Aorta (tissue), 5 donors: Measurements from ENCODE around the gene SDC3. TPM values are rescaled to one million over a fixed set of nuclear protein-coding genes. Genes with fewer than 3 reads are reported as not detected.

Source experiments
- ATAC-seq: fragments of 200-7000 bp; cut with Tn5 transposase; one replicate; pipeline ENCODE4 v1.9.1; 2022; ENCODE audit warnings: moderate library complexity; ENCODE audit not compliant: low FRiP score
- DNase-seq, 2 donors: peaks; one replicate each; pipeline ENCODE4 v3.0.0-alpha.2; 2020
- H3K27ac ChIP-seq, 2 donors: one replicate each; pipeline ENCODE4 v1.5.1; 2013; ENCODE audit warnings: low read length in 2 of 2, mild to moderate bottlenecking in 2 of 2, moderate library complexity in 2 of 2, control low read depth in 1 of 2, inconsistent platforms in 1 of 2, low read depth in 1 of 2
- H3K27me3 ChIP-seq, 2 donors: one replicate each; pipeline ENCODE4 v1.6.1; 2013; ENCODE audit warnings: control low read depth in 1 of 2, low read length in 1 of 2, mild to moderate bottlenecking in 1 of 2, moderate library complexity in 1 of 2; ENCODE audit not compliant: insufficient read depth in 2 of 2, control insufficient read depth in 1 of 2
- H3K36me3 ChIP-seq, 2 donors: one replicate each; pipeline ENCODE4 v1.6.1; 2013; ENCODE audit warnings: control low read depth in 1 of 2, low read length in 1 of 2, mild to moderate bottlenecking in 1 of 2; ENCODE audit not compliant: insufficient read depth in 2 of 2, control insufficient read depth in 1 of 2
- H3K4me1 ChIP-seq, 2 donors: one replicate each; pipeline ENCODE4 v1.6.1; 2013; ENCODE audit warnings: low read length in 2 of 2, control low read depth in 1 of 2, mild to moderate bottlenecking in 1 of 2, moderate library complexity in 1 of 2; ENCODE audit not compliant: insufficient read depth in 2 of 2, control insufficient read depth in 1 of 2
- H3K4me3 ChIP-seq, 2 donors: one replicate each; pipeline ENCODE4 v1.5.1; 2013; ENCODE audit warnings: low read length in 2 of 2, control low read depth in 1 of 2, mild to moderate bottlenecking in 1 of 2
- H3K9me3 ChIP-seq: one replicate; pipeline ENCODE4 v1.6.1; 2013; ENCODE audit warnings: mild to moderate bottlenecking, low read length; ENCODE audit not compliant: control insufficient read depth
- WGBS, 2 donors: extraction: QIAGEN DNeasy Blood & Tissue Kit; methylation state at CpG; one replicate each; pipeline ENCODE4 v1.1.7; 2013; 5-methylcytosine and 5-hydroxymethylcytosine counted together
- intact Hi-C, 2 donors: fragments of 100-400 bp; cut with DNase I; formaldehyde crosslinking; loops; one replicate each; pipeline versions ENCODE4 v1.14.2 to v1.15.0; 2022
- polyA plus RNA-seq, 2 donors: library from polyadenylated mRNA; stranded (reverse); fragments of 200-250 nt; gene quantifications; one replicate each; pipeline ENCODE4 v1.2.3, GENCODE V29; 2013
- total RNA-seq, 2 donors: library from RNA; stranded (reverse); fragmentation: NEBNext Ultra II Directional; extraction: Animal tissue kit (Norgen Biotek cat#: 25700); gene quantifications; one replicate each; pipeline ENCODE4 v1.2.1, GENCODE V29; 2021
- donor health status: healthy with polysubstance abuse.
- donor health status: Bipolar disorder and iron deficiency.
- donor health status: DM: no; HTN: no; CAD: no.
- donor health status: DM: no; HTN: no; CAD: no.
- donor health status: DM: yes; HTN: yes; CAD: no.

SDC3 gene
- total and polyA plus RNA-seq, 4 donors = 19.1 to 72.7 (median 42.7) TPM

DNA sequence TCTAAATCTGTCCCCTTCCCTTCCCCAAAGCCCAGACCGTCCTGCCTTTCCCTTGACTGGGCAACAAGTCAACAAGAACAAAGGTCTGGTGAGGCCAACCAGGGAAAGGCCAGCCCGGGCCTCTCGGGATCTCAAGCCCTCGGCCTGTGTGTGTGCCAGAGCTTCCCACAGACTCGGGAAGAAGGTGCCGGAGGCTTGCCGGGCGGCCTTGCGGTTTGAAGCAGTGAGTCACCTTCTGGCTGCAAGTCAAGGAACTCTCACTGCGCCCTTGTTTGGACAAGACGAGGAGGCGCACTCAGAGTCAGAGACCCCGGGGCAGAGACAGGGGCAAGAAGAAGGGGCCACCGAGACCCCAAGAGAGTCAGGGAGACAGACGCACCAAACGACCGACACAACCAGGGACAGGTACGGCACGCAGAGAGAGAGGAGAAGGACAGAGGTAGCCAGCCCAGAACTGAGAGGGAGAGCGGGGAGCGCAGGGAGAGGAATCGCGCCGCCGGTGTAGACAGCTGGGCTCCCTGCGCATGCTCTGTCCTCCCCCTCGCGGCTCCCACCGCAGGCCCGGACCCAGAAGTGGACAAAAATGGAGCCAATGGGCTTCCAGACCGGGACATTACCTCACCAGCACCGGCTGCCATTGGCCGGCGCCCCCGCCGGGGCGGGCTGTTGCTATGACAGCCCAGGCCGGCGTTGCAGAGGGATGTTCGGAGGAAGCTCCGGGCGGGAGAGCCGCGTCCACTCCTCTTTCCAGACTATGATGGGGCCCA lies 84.4 kb downstream of the SDC3 start:
- Histone ChIP-seq H3K9me3 (no peaks in the 10 kb centered on the region), H3K4me3 (no peak overlapping the region), H3K36me3 (no peaks in the 10 kb centered on the region), H3K27me3 (no peaks in the 10 kb centered on the region), H3K4me1 (peaks cover 0 to 3% of the 10 kb centered on the region in 2 donors), H3K27ac (peak overlapping the region; percentile 62 to 99)
- peak; percentile 97 for ATAC-seq
- intact Hi-C loops = loop anchor here in 1 of 2 donors (1.0 to 5.0 kb wide), 2 partner anchors 64 to 83 kb away; partner anchors contain the start of gene SDC3
- DNase-seq = peak; percentile 97
- WGBS, 2 donors = 0% methylated on average over 39 to 44 of the region's 44 CpGs

DNA sequence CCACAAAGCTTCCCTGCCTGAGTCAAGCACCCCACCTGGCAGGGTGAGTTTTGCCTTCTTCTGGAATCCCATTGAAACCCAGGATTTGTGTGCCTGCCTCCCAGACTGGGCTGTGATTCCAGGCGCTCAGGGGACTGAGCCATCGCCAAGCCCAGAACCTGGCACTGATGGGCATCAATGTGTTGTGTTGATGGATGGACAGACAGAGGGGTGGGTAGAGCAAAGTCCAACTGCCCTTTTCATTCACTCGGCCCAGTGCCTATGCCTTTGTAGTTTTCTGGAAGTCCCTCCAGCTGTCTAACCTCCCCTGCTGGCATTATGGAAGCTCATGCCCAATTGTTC lies 85.0 kb downstream of the SDC3 start:
- H3K27ac ChIP-seq = peak overlapping the region; percentile 45 to 99
- no peaks in the 10 kb centered on the region for H3K36me3 ChIP-seq
- H3K4me3 ChIP-seq = no peak overlapping the region
- intact Hi-C loops = loop anchor here in 1 of 2 donors (5.0 kb wide), 1 partner anchor 84 kb away; the partner anchor contains the start of gene SDC3
- H3K9me3 ChIP-seq = no peaks in the 10 kb centered on the region
- peaks cover 0 to 3% of the 10 kb centered on the region in 2 donors for H3K4me1 ChIP-seq
- 5 to 8% methylated on average over 3 of the region's 3 CpGs for WGBS, 2 donors
- peak; percentile 34 for ATAC-seq
- no peaks in the 10 kb centered on the region for H3K27me3 ChIP-seq
- DNase-seq = no peak

- no peak for DNase-seq
- Histone ChIP-seq H3K4me3 (no peak overlapping the region), H3K27ac (peak overlapping the region; percentile 45 to 99), H3K4me1 (peaks cover 0 to 3% of the 10 kb centered on the region in 2 donors), H3K27me3 (no peaks in the 10 kb centered on the region), H3K36me3 (no peaks in the 10 kb centered on the region), H3K9me3 (no peaks in the 10 kb centered on the region)
- intact Hi-C loops = loop anchor here in 1 of 2 donors (5.0 kb wide), 1 partner anchor 84 kb away; the partner anchor contains the start of gene SDC3
- 20 to 23% methylated on average over 6 of the region's 6 CpGs for WGBS, 2 donors
- ATAC-seq = no peak
Measured at GRCh38 chr1:30822966-30823581, 85.5 kb downstream of the SDC3 start.

DNA sequence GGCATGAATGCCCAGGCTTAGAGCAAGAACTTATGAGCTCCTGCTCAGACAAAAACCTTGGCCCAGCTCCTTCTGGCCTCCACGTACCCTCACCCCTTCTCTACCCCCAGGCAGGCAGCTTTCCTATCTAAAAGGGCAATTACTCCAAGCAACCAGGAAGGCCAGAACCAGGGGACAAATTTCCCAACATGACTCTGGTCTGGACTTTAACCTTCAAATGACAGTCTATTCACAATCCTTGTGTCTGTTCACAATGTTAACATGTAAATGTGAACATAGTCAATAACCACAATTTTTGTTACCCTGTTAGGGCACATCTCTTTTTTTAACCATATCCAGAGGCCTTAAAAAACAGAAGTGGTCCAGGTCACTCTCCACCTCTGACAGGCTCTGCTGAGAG lies 86.6 kb downstream of the SDC3 start:
- ATAC-seq = no peak
- H3K27ac ChIP-seq = no peak overlapping the region

GRCh38 chr1:30820299-30820698 lies 88.3 kb downstream of the SDC3 start:
- no peaks in the 10 kb centered on the region for H3K27me3 ChIP-seq
- no peaks in the 10 kb centered on the region for H3K36me3 ChIP-seq
- H3K9me3 ChIP-seq = no peaks in the 10 kb centered on the region
- no peak for DNase-seq
- no peak overlapping the region for H3K27ac ChIP-seq
- ATAC-seq = no peak
- H3K4me3 ChIP-seq = no peak overlapping the region
- 81 to 89% methylated on average over 5 of the region's 5 CpGs for WGBS, 2 donors
- intact Hi-C loops = loop anchor here in 1 of 2 donors (5.0 kb wide), 1 partner anchor 87 kb away; the partner anchor contains the start of gene SDC3
- H3K4me1 ChIP-seq = peaks cover 0 to 3% of the 10 kb centered on the region in 2 donors

More for the DNA sequence above, 86.6 kb downstream of the SDC3 start:
- 0 to 18% methylated on average over 1 of the region's 1 CpG for WGBS, 2 donors
- no peaks in the 10 kb centered on the region for H3K9me3 ChIP-seq
- intact Hi-C loops = loop anchor here in 1 of 2 donors (5.0 kb wide), 1 partner anchor 85 kb away; the partner anchor contains the start of gene SDC3
- no peak overlapping the region for H3K4me3 ChIP-seq
- peaks cover 0 to 3% of the 10 kb centered on the region in 2 donors for H3K4me1 ChIP-seq
- DNase-seq = no peak
- no peaks in the 10 kb centered on the region for H3K36me3 ChIP-seq
- H3K27me3 ChIP-seq = no peaks in the 10 kb centered on the region

Other genes starting within 250 kb of the SDC3 start
- under 1 TPM in 1 of 2 donors, not detected in 1; 0.42 TPM for gene MATN1, start 185.2 kb downstream of the SDC3 start, total RNA-seq
- not detected for gene MATN1, start 185.2 kb downstream of the SDC3 start, polyA plus RNA-seq
- 100 to 1,000 TPM; 114 to 116 TPM for gene LAPTM5, start 151.0 kb downstream of the SDC3 start, total RNA-seq
- 100 to 1,000 TPM in 1 of 2 donors, 10 to 100 TPM in 1; 18.0 to 122 TPM for gene LAPTM5, start 151.0 kb downstream of the SDC3 start, polyA plus RNA-seq
- gene PUM1, start 157.0 kb upstream of the SDC3 start, total RNA-seq = 100 to 1,000 TPM; 105 to 120 TPM
- gene PUM1, start 157.0 kb upstream of the SDC3 start, polyA plus RNA-seq = 10 to 100 TPM; 13.1 to 21.8 TPM